HUES6 (cell line): ENCODE data around the gene MRPL54.

Experiments
- H3K27ac ChIP-seq: 2 replicates; pipeline ENCODE4 v1.7.0; 2013; ENCODE audit warnings: low read depth, mild to moderate bottlenecking, low read length, inconsistent platforms
- H3K27me3 ChIP-seq: 2 replicates; pipeline ENCODE4 v1.6.1; 2013; ENCODE audit warnings: low read length; ENCODE audit not compliant: control insufficient read depth, insufficient read depth
- H3K36me3 ChIP-seq: 2 replicates; pipeline ENCODE4 v1.6.1; 2013; ENCODE audit warnings: low read length; ENCODE audit not compliant: control insufficient read depth, insufficient read depth
- H3K4me1 ChIP-seq: 2 replicates; pipeline ENCODE4 v1.6.1; 2013; ENCODE audit warnings: low read length; ENCODE audit not compliant: control insufficient read depth, insufficient read depth
- H3K4me3 ChIP-seq: 2 replicates; pipeline ENCODE4 v1.5.1; 2013; ENCODE audit warnings: low read depth, low read length
- H3K9ac ChIP-seq: one replicate; pipeline ENCODE4 v1.6.1; 2013; ENCODE audit warnings: mild to moderate bottlenecking, low read length
- H3K9me3 ChIP-seq: 2 replicates; pipeline ENCODE4 v1.6.1; 2013; ENCODE audit warnings: low read depth, low read length; ENCODE audit not compliant: control insufficient read depth, insufficient read depth

Gene MRPL54

GRCh38 chr19:3788996-3789778 lies 26.7 kb downstream of the MRPL54 start:
- Histone ChIP-seq H3K27me3 (peaks cover 38% of the 10 kb centered on the region), H3K36me3 (no peaks in the 10 kb centered on the region), H3K4me3 (no peak overlapping the region), H3K4me1 (peaks cover 9% of the 10 kb centered on the region; the same call in 1 of the 2 replicates), H3K9ac (no peak overlapping the region), H3K27ac (no peak overlapping the region), H3K9me3 (no peaks in the 10 kb centered on the region)

GRCh38 chr19:3790209-3790734 lies 27.8 kb downstream of the MRPL54 start:
- Histone ChIP-seq H3K9ac (no peak overlapping the region), H3K36me3 (no peaks in the 10 kb centered on the region), H3K4me1 (no peaks in the 10 kb centered on the region), H3K4me3 (no peak overlapping the region), H3K27me3 (peaks cover 27% of the 10 kb centered on the region), H3K9me3 (no peaks in the 10 kb centered on the region), H3K27ac (no peak overlapping the region)

- Histone ChIP-seq H3K4me1 (no peaks in the 10 kb centered on the region), H3K27me3 (peaks cover 21% of the 10 kb centered on the region; the same call in 1 of the 2 replicates), H3K9ac (no peak overlapping the region), H3K4me3 (no peak overlapping the region), H3K36me3 (no peaks in the 10 kb centered on the region), H3K27ac (no peak overlapping the region), H3K9me3 (no peaks in the 10 kb centered on the region)
Measured at GRCh38 chr19:3790941-3791340, 28.5 kb downstream of the MRPL54 start.

- no peak overlapping the region for H3K27ac ChIP-seq
- no peak overlapping the region for H3K9ac ChIP-seq
- no peak overlapping the region for H3K4me3 ChIP-seq
- H3K36me3 ChIP-seq, result no peaks in the 10 kb centered on the region
- H3K9me3 ChIP-seq, result peaks cover 6% of the 10 kb centered on the region
- H3K27me3 ChIP-seq, result peaks cover 11% of the 10 kb centered on the region; the same call in 1 of the 2 replicates
- no peaks in the 10 kb centered on the region for H3K4me1 ChIP-seq
Measured at GRCh38 chr19:3792114-3792513, 29.6 kb downstream of the MRPL54 start.

GRCh38 chr19:3793799-3794198 lies 31.3 kb downstream of the MRPL54 start:
- Histone ChIP-seq H3K4me1 (no peaks in the 10 kb centered on the region), H3K4me3 (no peak overlapping the region), H3K27ac (no peak overlapping the region), H3K9ac (no peak overlapping the region), H3K9me3 (peaks cover 6% of the 10 kb centered on the region), H3K27me3 (peaks cover 11% of the 10 kb centered on the region; the same call in 1 of the 2 replicates), H3K36me3 (no peaks in the 10 kb centered on the region)

- peaks cover 6% of the 10 kb centered on the region for H3K9me3 ChIP-seq
- peaks cover 3% of the 10 kb centered on the region; the same call in 1 of the 2 replicates for H3K4me1 ChIP-seq
- no peak overlapping the region for H3K27ac ChIP-seq
- no peak overlapping the region for H3K4me3 ChIP-seq
- no peaks in the 10 kb centered on the region for H3K36me3 ChIP-seq
- no peak overlapping the region for H3K9ac ChIP-seq
- H3K27me3 ChIP-seq, result peaks cover 17% of the 10 kb centered on the region
Measured at GRCh38 chr19:3796358-3796757, 33.9 kb downstream of the MRPL54 start.

- Histone ChIP-seq H3K9me3 (peaks cover 6% of the 10 kb centered on the region), H3K27ac (no peak overlapping the region), H3K9ac (no peak overlapping the region), H3K4me3 (no peak overlapping the region), H3K36me3 (no peaks in the 10 kb centered on the region), H3K4me1 (peaks cover 3% of the 10 kb centered on the region; the same call in 1 of the 2 replicates), H3K27me3 (peaks cover 34% of the 10 kb centered on the region)
Measured at GRCh38 chr19:3798137-3798536, 35.7 kb downstream of the MRPL54 start.

- Histone ChIP-seq H3K9me3 (peaks cover 6% of the 10 kb centered on the region), H3K27ac (no peak overlapping the region), H3K4me3 (peak overlapping the region; percentile 57), H3K4me1 (peaks cover 3% of the 10 kb centered on the region; the same call in 1 of the 2 replicates), H3K36me3 (no peaks in the 10 kb centered on the region), H3K9ac (no peak overlapping the region), H3K27me3 (peaks cover 34% of the 10 kb centered on the region)
Measured at GRCh38 chr19:3800996-3801395, 38.5 kb downstream of the MRPL54 start.

- H3K9ac ChIP-seq, result no peak overlapping the region
- H3K36me3 ChIP-seq, result no peaks in the 10 kb centered on the region
- peaks cover 3% of the 10 kb centered on the region; the same call in 1 of the 2 replicates for H3K4me1 ChIP-seq
- H3K9me3 ChIP-seq, result peaks cover 4% of the 10 kb centered on the region
- H3K27ac ChIP-seq, result no peak overlapping the region
- H3K27me3 ChIP-seq, result peaks cover 34% of the 10 kb centered on the region
- peak overlapping the region; percentile 57 for H3K4me3 ChIP-seq
Measured at GRCh38 chr19:3801412-3802096, 39.1 kb downstream of the MRPL54 start.

GRCh38 chr19:3803114-3803888 lies 40.8 kb downstream of the MRPL54 start:
- Histone ChIP-seq H3K27ac (no peak overlapping the region), H3K4me1 (peaks cover 3% of the 10 kb centered on the region; the same call in 1 of the 2 replicates), H3K9ac (no peak overlapping the region), H3K9me3 (no peaks in the 10 kb centered on the region), H3K4me3 (no peak overlapping the region), H3K27me3 (peaks cover 34% of the 10 kb centered on the region), H3K36me3 (no peaks in the 10 kb centered on the region)
